ENCODE measurements around the gene ZNF212.
A peak's percentile ranks its signal among the peaks of the same experiment; 100 is the strongest.

Gene ZNF212

DNA sequence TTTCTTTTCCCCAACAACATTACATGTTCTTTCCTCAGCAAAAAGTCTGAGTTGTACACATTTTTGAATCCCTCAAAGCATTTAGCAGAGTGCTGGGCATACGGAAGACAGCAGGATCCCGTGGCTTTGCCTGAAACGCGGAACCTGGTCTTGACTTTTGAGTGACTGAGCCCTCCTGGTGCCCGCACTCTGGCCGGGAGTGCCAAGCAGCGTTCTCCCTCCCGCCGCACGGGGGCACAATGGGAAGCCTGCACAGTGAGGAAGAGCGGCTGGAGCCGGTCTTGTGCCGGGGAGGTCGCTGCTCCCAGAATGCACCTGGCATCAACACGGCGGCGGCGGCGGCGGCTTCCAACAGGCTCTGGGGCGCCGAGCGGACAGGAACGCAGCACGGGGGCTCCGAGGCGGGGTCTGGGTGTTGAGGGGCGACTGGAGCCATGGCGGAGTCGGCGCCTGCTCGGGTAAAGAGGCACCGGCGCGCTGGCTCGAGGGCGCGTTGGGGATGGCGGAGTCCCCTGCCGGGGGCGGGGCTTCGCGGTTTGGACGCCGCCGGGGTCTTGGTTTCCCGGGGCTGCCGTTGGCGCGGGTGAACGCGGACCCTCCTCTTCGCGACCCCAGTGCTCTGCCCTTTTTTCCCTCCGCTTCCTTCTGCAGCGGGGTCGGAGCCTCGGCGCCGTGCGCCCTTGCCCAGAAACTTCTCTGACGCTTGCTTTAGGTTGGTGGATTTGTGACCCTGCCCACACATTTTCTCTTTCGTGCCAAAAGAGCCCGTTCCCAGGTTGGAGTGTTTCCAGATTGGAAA lies at the start of gene ZNF212:
TSS of gene ZNF212 (plus strand) at position 307 of the 799 bp plus-strand sequence. CDS start at position 435, 128 bp downstream.
- DNase-seq (ENCODE audit: low read depth) = peak; percentile 61

DNA sequence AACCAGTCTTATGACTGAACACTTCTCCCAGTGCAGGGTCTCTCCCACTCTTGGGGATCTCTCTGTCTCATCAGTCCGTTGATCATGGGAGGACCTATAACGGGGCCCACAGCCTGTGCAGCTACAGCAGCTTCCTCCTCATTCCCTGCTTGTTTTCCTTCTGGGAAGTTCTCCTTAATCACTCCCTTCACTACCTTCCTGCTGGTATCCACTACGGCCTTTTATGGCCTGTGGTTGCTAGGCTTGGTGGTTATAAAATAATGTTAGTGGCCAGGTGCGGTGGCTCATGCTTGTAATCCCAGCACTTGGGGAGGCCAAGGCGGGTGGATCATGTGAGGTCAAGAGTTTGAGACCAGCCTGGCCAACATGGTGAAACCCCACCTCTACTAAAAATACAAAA lies 47.6 kb upstream of the ZNF212 start:
- no peak for DNase-seq (ENCODE audit: low read depth)

DNA sequence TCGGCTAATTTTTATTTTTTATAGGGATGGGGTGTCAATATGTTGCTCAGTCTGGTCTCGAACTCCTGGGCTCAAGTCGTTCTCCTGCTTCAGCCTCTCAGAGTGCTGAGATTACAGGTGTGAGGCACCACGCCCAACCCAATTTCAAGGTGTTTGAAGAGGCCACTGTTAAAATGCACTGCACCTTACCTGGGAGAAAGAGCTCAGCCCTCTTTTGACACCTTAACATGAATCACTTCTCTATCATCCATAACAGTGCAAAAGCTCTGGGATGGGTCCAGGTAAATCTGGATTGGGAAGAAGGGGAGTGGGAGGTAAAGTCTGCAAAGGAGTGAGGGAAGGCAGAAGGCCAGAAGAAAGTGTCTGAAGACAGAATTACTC lies 44.7 kb upstream of the ZNF212 start:
- no peak for DNase-seq (ENCODE audit: low read depth)

DNA sequence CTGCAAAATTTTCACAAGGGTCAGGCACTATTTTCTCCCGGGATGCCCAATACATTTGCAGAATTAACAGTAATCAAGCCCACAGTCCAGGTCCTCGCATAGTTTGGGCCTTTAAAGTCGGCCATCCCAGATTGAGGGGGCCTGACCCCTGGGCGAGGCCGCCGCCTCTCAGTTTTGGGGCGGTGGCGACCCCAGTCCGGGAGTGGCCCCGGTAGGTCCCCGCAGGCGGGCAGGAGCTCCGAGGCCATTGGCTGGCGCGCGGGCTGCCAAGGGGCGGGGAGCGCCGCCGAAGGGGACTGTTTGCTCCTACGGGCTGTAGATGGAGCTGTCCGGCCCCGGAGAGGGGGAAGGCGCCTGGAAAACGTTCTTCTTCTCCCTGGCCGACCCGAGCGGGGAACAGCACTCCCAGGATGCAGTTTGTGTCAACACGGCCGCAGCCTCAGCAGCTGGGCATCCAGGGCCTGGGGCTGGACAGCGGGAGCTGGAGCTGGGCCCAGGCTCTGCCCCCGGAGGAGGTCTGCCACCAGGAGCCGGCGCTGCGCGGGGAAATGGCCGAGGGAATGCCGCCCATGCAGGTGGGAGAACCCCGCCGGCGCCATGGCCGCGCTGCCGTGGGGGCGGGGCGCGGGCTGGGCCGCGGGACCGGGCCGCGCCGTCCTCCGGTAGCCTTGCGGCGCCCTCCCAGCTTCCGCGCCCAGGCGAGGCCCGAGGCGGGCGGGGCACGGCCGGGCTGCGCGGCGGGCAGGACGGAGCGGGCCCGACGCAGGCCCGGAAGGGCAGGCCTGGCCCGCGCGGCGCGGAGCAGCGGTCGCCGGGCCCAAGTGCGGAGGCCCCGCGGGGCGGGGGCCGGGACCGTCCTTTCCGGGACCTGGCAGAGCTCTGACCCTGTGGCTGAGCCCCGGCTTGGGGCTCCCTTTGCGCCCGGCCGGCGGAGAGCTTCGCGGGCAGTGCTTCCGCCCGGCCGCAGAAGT lies 44.0 kb upstream of the ZNF212 start, which contains the start of gene ZNF282:
TSS of gene ZNF282 (plus strand) at position 367 of the 971 bp plus-strand sequence. CDS start at position 411, 44 bp downstream.
- peak; percentile 54 for DNase-seq (ENCODE audit: low read depth)

GRCh38 chr7:149196151-149196704 lies 43.2 kb upstream of the ZNF212 start:
- DNase-seq (ENCODE audit: low read depth) = no peak

DNA sequence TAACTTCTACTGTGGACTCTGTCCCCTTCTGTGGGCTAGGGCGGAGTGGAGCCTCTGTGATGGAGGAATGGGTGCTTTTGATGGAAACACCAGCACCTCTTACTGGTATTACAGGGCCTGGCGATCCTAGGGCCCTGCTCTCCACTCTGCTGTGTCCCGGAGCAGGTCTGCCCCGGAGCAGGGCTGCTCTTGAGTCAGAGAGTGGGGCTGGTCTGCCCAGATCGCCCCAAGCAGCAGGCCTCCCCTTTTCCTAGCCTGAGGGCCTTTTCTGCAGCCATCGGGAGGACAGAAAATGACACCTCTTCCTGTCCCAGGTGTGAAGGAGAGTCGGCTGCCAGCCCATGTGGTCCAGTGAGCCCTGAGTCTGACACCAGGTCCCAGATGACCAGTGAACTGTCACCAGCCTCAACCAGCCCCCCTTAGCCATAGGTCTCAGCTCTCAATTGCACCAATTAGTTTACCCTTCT lies 42.7 kb upstream of the ZNF212 start:
- no peak for DNase-seq (ENCODE audit: low read depth)

- no peak for DNase-seq (ENCODE audit: low read depth)
Observed at GRCh38 chr7:149197675-149198074, 41.8 kb upstream of the ZNF212 start.

DNA sequence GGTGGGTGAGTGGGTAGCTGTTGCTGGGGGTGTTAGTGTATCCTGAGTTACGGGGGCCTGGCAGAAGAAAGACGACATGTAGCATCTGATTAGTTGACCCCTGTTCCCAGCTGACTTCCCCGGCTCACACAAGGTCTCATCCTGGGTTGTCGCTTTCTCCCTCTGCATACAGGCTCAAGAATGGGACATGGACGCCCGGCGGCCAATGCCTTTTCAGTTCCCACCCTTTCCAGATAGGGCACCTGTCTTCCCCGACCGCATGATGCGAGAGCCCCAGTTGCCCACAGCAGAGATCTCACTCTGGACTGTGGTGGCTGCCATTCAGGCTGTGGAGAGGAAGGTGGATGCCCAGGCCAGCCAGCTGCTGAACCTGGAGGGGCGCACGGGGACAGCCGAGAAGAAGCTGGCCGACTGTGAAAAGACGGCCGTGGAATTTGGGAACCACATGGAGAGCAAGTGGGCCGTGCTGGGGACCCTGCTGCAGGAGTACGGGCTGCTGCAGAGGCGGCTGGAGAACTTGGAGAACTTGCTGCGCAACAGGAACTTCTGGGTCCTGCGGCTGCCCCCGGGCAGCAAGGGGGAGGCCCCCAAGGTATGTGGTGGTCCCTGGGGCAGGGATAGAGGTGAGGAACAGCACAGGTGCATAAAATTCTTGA lies 41.2 kb upstream of the ZNF212 start:
- no peak for DNase-seq (ENCODE audit: low read depth)

DNA sequence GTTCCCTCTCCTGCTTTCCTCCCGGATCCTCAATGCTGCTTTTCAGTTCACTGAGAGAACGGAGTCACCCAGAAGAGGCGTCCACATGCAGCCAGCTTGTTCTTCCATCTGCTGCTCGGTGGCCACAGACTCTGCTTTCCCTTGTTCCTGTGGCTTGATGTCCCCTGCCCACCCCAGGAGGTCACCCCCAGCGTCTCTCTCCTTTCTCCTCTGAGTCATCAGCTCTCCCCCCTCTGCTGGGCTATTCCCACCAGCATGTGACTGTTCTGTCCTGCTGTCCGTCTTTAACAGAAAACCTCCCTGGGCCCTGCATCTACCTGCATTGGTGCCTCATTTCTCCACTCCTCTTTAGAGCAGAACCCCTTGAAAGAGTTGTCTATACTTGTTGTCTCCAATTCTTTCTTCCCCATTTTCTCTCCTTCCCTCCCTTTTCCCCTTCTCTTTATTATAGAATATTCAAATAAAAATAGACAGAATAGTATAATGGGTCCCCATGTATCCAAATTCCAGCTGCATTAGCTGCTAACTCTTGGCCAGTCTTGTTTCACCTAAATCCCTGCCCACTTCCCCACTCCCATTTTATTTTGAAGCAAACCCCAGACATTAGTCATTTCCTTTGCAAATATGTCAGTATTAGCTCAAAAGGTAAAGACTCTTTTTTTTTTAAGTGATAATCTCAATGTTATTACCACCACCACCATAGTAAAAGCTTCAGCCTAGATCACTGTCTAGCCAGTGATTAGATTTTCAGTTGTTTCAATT lies 40.0 kb upstream of the ZNF212 start:
- no peak for DNase-seq (ENCODE audit: low read depth)

DNA sequence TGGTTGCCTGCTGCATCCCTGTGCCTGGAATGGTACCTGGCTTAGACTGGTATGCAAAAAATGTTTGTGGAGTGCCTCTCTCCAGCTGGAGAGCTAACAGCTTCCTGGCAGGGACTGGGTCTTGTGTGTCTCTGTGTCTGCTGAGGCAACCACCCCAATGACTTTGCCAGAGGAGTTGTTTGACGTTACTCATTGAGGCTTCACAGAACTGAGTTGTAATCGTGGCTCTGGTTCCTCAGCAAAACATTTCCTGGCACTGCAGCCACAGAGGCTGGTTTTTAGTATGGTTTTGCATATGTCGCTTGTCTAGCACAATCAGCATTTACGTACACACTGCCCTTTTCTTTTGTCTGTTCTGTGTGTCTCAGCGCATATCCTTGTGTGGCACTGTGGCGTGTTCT lies 36.6 kb upstream of the ZNF212 start:
- DNase-seq (ENCODE audit: low read depth) = no peak

DNA sequence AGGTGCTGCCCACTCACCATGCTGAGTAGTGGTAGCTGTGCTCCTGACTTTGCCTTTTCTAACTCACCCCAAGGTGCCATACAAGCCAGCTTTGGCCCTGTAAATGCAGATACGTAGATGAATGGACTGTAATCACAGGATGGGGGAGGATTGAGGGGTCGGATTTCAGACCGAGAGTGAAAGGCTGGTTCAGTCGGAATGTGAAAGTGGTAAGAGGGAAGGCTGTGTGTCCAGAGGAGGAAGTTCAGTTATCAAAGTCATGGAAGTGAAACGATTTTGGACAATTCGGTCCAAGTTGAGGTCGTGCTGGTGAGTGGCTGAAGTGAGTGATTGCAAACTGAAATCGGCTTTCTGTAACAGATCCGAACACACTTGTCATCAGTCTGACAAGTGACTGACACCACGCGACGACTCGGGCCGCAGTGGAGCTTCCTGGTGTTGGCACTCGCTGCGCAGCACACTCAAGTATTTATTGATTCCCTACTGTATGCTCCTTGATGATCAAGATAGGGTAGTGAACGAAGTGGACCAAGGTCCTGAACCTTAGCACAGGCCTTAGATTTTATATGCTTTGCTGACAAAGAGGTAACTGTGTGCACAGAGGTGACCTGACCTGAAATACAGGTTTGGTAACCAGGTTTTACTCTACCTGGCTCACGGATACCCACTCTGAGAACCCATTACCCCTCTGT lies 33.6 kb upstream of the ZNF212 start:
- DNase-seq (ENCODE audit: low read depth) = no peak

DNA sequence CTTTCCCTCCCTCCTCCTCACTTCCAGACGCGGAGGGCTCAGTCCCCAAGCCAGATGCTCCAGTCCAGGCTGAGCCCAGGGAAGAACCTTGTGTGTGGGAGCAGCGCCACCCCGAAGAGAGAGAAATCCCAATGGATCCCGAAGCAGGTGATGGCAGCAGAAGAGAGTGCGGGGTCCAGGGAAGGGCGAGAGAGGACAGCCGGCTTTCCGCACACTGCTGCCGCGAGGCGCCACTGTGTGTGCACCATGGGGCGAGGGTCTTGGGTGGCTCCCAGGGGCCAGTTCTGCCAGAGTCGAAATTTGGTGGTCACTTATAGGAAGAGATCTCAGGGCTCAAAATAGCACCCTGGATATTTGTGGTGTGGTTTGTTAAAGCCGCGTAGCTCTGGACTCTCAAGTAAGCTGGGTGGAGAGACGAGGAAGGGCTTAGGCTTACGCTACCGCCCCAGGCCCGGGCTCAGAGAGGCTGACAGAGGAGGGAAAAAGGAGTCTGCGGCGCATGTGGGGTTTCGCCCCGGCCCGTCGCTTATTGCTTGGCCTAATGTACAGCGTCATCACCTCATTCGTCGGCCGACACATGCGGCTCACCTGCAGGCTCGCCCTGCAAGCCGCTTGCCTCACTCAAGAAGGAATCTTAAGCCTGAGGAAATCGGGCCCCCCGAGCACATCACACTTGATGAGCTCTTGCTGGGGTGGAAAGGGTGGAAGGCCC lies 32.0 kb upstream of the ZNF212 start:
- no peak for DNase-seq (ENCODE audit: low read depth)

DNA sequence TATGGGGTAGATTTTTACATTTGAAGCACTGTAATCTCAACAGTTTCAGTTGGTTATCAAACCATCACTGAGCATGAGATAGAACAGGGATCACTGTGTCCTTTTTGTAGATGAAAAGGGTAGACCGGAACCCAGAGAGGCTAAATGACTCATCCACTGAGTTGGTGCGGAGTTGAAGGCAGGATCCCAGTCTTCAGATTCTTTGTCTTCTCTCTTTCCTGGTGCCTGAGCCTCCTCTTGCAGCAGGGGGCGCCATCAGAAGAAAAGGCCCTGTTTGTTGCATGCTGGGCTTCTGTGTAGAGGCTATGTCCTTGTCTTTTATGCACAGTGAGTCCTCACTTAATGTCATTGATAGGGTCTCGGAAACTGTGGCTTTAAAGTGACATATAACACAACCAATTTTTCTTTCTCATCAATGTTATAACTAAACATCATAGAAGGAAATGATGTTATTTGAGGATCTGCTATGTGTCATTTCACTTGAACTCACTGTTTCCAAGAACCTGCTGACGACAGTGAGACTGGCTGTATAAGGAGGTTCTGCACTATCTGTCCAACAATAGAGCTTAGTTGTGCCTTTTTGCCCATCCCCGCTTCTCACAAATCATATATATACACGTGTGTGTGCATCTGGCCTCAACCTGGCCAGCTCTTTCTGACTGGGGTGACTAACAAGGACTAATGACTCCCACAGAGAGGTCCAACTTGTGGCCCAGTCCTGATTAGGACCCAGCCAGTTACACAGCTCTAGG lies 29.8 kb upstream of the ZNF212 start:
- DNase-seq (ENCODE audit: low read depth) = no peak

- no peak for DNase-seq (ENCODE audit: low read depth)
Observed at GRCh38 chr7:149210551-149210950, 28.9 kb upstream of the ZNF212 start.

DNA sequence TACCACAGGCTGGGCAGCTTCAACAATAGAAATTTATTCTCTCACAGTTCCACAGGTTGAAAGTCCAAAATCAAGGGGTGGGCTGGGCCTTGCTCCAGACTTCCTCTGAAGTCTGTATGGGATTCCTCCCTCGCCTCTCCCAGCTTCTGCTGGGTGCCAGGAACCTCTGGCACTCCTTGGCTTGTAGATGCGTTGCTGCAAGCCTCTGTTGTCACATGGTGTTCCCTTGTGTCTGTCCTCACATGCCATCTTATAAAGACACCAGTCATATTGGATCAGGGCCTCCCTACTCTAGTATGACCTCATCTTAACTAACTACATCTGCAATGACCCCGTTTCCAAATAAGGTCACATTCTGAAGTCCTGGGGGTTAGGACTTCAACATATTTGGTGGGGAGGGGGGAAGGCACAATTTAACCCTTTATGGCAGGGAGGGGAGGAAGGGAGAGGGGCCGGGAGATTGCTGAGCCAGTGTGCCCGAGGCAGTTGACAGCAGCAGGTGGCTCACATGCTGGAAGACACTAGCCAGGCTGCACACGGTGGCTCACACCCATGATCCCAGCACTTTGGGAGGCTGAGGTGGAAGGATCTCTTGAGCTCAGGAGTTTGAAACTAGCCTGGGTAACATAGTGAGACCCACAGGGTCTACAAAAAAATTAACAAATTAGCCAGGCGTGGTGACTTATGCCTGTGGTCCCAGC lies 25.3 kb upstream of the ZNF212 start:
- no peak for DNase-seq (ENCODE audit: low read depth)

DNA sequence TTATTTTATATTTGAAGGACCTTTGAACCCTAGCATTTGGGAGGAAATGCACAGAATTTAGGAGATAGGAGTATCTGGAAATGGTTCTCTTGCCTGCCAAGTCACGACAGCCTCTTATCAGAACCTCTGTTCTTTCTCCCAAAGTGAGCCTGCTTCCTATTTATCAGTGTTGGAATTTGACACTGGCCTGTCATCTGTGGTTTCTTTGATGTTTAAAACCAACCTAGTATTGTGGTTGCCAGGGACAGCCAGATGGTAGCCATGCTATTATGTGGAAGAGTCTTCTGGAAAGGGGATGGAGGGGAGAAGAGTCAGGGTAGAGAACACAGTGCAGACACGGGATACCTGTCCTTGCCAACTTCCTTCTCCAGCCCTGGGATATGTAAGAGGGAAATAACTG lies 23.0 kb upstream of the ZNF212 start:
- no peak for DNase-seq (ENCODE audit: low read depth)

- no peak for DNase-seq (ENCODE audit: low read depth)
Observed at GRCh38 chr7:149217570-149217969, 21.9 kb upstream of the ZNF212 start.

Measured in CMK (cell line).